ENCODE data around the gene MYO18B. TPM values are rescaled to one million over a fixed set of nuclear protein-coding genes. Genes with fewer than 3 reads are reported as not detected.

The MYO18B gene
- total RNA-seq, 6 experiments from 2014 or later = 0.04 to 0.56 (median 0.07) TPM; not detected in 1

DNA sequence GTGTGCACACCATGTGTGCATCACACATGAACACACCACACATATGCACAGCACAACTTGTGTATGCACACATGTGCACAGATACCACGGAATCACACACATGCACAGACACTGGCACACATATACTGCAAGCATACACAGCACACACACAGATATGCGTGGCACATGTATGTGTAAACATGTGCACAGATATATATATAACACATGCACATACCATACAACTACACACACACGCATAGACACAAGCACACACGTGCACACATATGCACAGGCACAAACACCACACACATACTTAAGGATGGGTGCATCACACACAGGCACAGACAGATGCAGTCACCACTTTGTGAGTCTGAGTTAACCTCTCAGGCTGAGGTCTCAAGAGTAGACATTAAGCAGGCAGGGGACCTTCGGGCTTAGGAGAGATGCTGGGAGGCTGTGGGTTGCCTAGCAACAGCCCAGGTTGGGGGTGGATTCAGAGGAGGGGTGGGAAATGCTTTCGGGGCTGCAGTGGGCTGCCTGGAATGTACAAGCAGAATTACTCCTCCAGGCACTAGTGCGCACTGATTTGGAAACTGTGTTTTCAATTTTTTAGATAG is 82.9 kb downstream of the MYO18B start:
- intact Hi-C loops (cut with DNase I) = no loop called here
- DNase-seq = no peak
- H3K4me1 ChIP-seq = no peaks in the 10 kb centered on the region
- H3K36me3 ChIP-seq = no peaks in the 10 kb centered on the region
- no peak overlapping the region for H3K4me3 ChIP-seq
- no peaks in the 10 kb centered on the region for H3K9me3 ChIP-seq
- 45% methylated on average over 7 of the region's 7 CpGs for WGBS (ENCODE audit: insufficient coverage, low coverage, low lambda C conversion rate, missing lambda C conversion rate)
- H3K27ac ChIP-seq = no peak overlapping the region
- H3K27me3 ChIP-seq = no peaks in the 10 kb centered on the region
- no peak for TF ChIP-seq POLR2A (IDR thresholded peaks at IDR 0.05)
- TF ChIP-seq, protein P1, sequence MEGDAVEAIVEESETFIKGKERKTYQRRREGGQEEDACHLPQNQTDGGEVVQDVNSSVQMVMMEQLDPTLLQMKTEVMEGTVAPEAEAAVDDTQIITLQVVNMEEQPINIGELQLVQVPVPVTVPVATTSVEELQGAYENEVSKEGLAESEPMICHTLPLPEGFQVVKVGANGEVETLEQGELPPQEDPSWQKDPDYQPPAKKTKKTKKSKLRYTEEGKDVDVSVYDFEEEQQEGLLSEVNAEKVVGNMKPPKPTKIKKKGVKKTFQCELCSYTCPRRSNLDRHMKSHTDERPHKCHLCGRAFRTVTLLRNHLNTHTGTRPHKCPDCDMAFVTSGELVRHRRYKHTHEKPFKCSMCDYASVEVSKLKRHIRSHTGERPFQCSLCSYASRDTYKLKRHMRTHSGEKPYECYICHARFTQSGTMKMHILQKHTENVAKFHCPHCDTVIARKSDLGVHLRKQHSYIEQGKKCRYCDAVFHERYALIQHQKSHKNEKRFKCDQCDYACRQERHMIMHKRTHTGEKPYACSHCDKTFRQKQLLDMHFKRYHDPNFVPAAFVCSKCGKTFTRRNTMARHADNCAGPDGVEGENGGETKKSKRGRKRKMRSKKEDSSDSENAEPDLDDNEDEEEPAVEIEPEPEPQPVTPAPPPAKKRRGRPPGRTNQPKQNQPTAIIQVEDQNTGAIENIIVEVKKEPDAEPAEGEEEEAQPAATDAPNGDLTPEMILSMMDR (IDR thresholded peaks at IDR 0.05) = no peak
- ATAC-seq = no peak

DNA sequence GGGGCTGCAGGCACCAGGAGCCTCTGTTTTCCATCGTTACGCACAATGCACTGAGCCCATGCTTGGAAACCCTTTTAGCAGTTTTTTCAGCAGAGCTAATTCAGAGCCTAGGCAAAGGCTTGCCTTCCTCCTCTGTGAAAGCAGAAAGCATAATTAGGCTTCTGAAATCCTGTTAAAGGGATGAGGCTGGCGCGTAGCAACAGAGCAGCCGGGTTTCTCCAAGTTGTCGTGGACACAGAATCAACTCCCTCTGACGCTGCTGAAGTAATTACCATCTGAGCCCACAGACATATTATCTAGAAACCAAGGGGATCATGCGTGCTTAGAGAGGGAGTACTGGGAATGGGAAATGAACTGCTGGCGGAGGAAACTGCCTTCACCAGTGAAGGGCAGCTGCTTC is 85.4 kb downstream of the MYO18B start:
- H3K27me3 ChIP-seq = no peaks in the 10 kb centered on the region
- no peak overlapping the region for H3K27ac ChIP-seq
- H3K9me3 ChIP-seq = no peaks in the 10 kb centered on the region
- intact Hi-C loops (cut with DNase I) = no loop called here
- no peak overlapping the region for H3K4me3 ChIP-seq
- no peak for TF ChIP-seq POLR2A (IDR thresholded peaks at IDR 0.05)
- no peak for ATAC-seq
- 73% methylated on average over 4 of the region's 9 CpGs for WGBS (ENCODE audit: insufficient coverage, low coverage, low lambda C conversion rate, missing lambda C conversion rate)
- no peaks in the 10 kb centered on the region for H3K36me3 ChIP-seq
- no peaks in the 10 kb centered on the region for H3K4me1 ChIP-seq
- DNase-seq = no peak

DNA sequence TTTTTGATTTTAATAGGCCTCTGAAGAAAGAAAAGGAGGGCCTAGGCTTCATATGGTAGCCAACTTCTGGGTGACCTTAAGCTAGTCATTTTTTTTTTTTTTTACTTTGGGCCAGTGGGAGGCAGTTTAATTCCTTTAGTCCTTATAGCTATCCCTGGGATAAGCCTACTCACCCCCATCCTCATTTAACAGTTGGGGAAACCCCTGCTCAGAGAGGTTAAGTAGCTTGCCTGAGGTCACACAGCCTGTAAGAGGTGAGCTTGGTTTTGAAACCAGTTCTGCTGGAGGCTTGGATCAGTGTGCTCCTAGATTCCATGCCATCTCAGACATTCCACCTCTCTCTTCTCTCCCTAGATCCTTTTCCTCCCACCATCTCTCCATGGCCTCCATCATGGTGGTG is 86.4 kb downstream of the MYO18B start:
- no peak for DNase-seq
- Histone ChIP-seq H3K9me3 (no peaks in the 10 kb centered on the region), H3K36me3 (no peaks in the 10 kb centered on the region), H3K4me3 (no peak overlapping the region), H3K27ac (no peak overlapping the region), H3K4me1 (no peaks in the 10 kb centered on the region), H3K27me3 (no peaks in the 10 kb centered on the region)
- TF ChIP-seq, protein P1 (IDR thresholded peaks at IDR 0.05) = no peak
- TF ChIP-seq POLR2A (IDR thresholded peaks at IDR 0.05) = no peak
- no peak for ATAC-seq
- intact Hi-C loops (cut with DNase I) = no loop called here

DNA sequence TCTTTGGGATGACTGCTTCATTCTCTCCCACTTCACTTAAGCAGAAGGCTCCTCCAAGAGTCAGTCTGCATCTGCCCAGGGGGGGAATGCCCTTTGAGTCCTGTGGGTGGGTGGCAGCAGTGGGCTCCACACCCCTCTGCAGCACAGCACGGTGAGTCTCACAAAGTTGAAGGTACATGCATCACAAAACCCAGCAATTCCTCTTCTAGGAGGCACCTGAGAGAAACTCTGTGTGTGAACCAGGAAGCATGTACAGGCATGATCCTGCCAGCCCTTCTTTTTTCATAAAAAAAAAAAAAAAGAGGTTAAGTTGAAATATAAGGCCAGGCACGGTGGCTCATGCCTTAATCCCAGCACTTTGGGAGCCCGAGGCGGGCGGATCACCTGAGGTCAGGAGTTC is 87.2 kb downstream of the MYO18B start:
- Histone ChIP-seq H3K4me3 (no peak overlapping the region), H3K4me1 (no peaks in the 10 kb centered on the region), H3K9me3 (no peaks in the 10 kb centered on the region), H3K27ac (no peak overlapping the region), H3K27me3 (no peaks in the 10 kb centered on the region), H3K36me3 (no peaks in the 10 kb centered on the region)
- DNase-seq = no peak
- intact Hi-C loops (cut with DNase I) = no loop called here
- no peak for ATAC-seq
- TF ChIP-seq POLR2A (IDR thresholded peaks at IDR 0.05) = no peak
- TF ChIP-seq, protein P1 (IDR thresholded peaks at IDR 0.05) = no peak
- WGBS (ENCODE audit: insufficient coverage, low coverage, low lambda C conversion rate, missing lambda C conversion rate) = 80% methylated on average over 4 of the region's 5 CpGs

DNA sequence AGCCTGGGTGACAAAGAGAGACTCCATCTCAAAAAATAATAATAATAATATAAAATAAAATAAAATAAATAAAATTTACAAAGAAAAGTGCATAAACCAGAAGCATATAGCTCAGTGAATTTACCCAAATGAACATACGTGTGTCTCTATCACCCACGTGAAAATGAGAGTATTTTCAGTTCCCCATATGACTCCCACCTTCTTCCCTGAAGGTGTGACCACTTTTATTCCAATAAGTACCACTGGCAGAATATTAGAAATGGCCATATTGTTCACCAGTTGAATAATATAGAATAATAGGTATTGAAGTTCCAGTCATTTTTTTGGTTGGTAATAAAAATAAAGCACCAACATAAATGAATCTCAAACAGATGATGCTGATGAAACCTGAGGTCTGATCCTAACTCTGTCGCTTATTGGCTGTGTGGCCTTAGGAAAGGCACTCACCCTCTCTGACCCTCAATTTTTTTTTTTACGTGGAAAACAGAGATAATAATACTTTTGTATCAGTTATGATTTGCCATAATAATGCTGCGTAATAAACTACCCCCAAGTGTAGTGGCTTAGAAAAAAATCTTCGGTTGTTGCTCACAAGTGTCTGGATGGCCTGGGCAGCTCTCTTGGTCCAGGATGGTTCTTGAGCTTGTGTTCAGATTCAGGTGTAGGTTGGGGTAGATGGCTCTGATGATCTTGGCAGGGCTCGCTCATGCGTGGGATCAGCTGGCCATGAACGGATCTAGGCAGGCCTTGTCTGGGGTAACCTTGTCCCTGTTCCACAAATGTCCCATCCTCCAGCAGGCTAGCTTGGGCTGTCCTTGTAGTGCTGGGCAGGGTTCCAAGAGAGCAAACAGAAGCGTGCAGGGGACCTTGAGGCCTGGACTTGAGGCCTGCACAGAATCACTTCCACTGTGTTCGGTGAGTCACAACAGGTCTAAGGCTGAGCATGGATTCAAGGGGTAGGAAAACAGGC is 88.1 kb downstream of the MYO18B start:
- intact Hi-C loops (cut with DNase I) = no loop called here
- peak in 1 of 3 donors; percentile 41 for DNase-seq

More for the DNA sequence above, 88.1 kb downstream of the MYO18B start:
- WGBS (ENCODE audit: insufficient coverage, low coverage, low lambda C conversion rate, missing lambda C conversion rate) = 72% methylated on average over 8 of the region's 11 CpGs
- Histone ChIP-seq H3K27me3 (no peaks in the 10 kb centered on the region), H3K4me3 (no peak overlapping the region), H3K4me1 (no peaks in the 10 kb centered on the region), H3K27ac (no peak overlapping the region), H3K36me3 (no peaks in the 10 kb centered on the region), H3K9me3 (no peaks in the 10 kb centered on the region)
- no peak for TF ChIP-seq POLR2A (IDR thresholded peaks at IDR 0.05)
- TF ChIP-seq, protein P1 (IDR thresholded peaks at IDR 0.05) = no peak
- ATAC-seq = no peak

Data from right lobe of liver (tissue), 6 donors.